Astrocyte (in vitro differentiated cells and primary cell): ENCODE measurements around the gene SIN3B. TPM values are rescaled to one million over a fixed set of nuclear protein-coding genes. Genes with fewer than 3 reads are reported as not detected.

Experiments used
- DNase-seq: peaks from one replicate; pipeline ENCODE4 v3.0.0-alpha.2; 2010; ENCODE audit warnings: low read depth
- FAIRE-seq: peaks from 2 replicates; lab custom pipeline; 2011; peaks lifted over from hg19 to GRCh38; lab: Jason Lieb, UNC
- H2AFZ ChIP-seq: 2 replicates; pipeline ENCODE4 v1.6.0; 2012; ENCODE audit warnings: low read depth, low read length, inconsistent platforms
- H3K27ac ChIP-seq: 2 replicates; pipeline ENCODE4 v1.5.1; 2011; ENCODE audit warnings: low read depth, low read length, inconsistent platforms
- H3K27me3 ChIP-seq: 2 replicates; pipeline ENCODE4 v1.6.0; 2011; ENCODE audit warnings: low read length, inconsistent platforms; ENCODE audit not compliant: insufficient read depth
- H3K36me3 ChIP-seq: 2 replicates; pipeline ENCODE4 v1.5.1; 2011; ENCODE audit warnings: low read length, inconsistent platforms; ENCODE audit not compliant: insufficient read depth
- H3K4me1 ChIP-seq: 2 replicates; pipeline ENCODE4 v1.5.1; 2011; ENCODE audit warnings: low read length, inconsistent platforms; ENCODE audit not compliant: insufficient read depth
- H3K4me2 ChIP-seq: 2 replicates; pipeline ENCODE4 v1.6.0; 2012; ENCODE audit warnings: low read length, inconsistent platforms
- H3K4me3 ChIP-seq: 2 replicates; pipeline ENCODE4 v1.5.1; 2011; ENCODE audit warnings: low read depth, mild to moderate bottlenecking, low read length, inconsistent platforms; ENCODE audit not compliant: insufficient read depth
- H3K79me2 ChIP-seq: 2 replicates; pipeline ENCODE4 v1.6.0; 2012; ENCODE audit warnings: mild to moderate bottlenecking, low read length, inconsistent platforms; ENCODE audit not compliant: insufficient read depth
- H3K9ac ChIP-seq: 2 replicates; pipeline ENCODE4 v1.6.0; 2012; ENCODE audit warnings: mild to moderate bottlenecking, low read length, inconsistent platforms
- H3K9me3 ChIP-seq: 2 replicates; pipeline ENCODE4 v1.5.1; 2012; ENCODE audit warnings: low read depth, mild to moderate bottlenecking, low read length, inconsistent platforms; ENCODE audit not compliant: insufficient read depth
- H4K20me1 ChIP-seq: 2 replicates; pipeline ENCODE4 v1.6.0; 2012; ENCODE audit warnings: low read length, inconsistent platforms; ENCODE audit not compliant: insufficient read depth
- H3K27ac Mint-ChIP-seq: one replicate; pipeline ENCODE4 v1.8.0; 2021; ENCODE audit warnings: mild to moderate bottlenecking, mixed read lengths; ENCODE audit not compliant: unreplicated experiment
- H3K27me3 Mint-ChIP-seq: one replicate; pipeline ENCODE4 v1.8.0; 2021; ENCODE audit warnings: low read depth, mixed read lengths; ENCODE audit not compliant: unreplicated experiment
- H3K36me3 Mint-ChIP-seq: one replicate; pipeline ENCODE4 v1.8.0; 2021; ENCODE audit warnings: low read depth, mixed read lengths; ENCODE audit not compliant: unreplicated experiment
- H3K4me1 Mint-ChIP-seq: one replicate; pipeline ENCODE4 v1.8.0; 2021; ENCODE audit warnings: low read depth, mixed read lengths; ENCODE audit not compliant: unreplicated experiment
- H3K4me3 Mint-ChIP-seq: one replicate; pipeline ENCODE4 v1.8.0; 2021; ENCODE audit warnings: mild to moderate bottlenecking, moderate library complexity, mixed read lengths; ENCODE audit not compliant: unreplicated experiment
- H3K9me3 Mint-ChIP-seq: one replicate; pipeline ENCODE4 v1.8.0; 2021; ENCODE audit warnings: mild to moderate bottlenecking, mixed read lengths; ENCODE audit not compliant: unreplicated experiment
- CTCF ChIP-seq: IDR thresholded peaks from 2 replicates; pipeline ENCODE4 v1.5.1; 2011; ENCODE audit warnings: low read depth, mild to moderate bottlenecking, inconsistent platforms, low read length, moderate library complexity; ENCODE audit not compliant: insufficient read depth
- EZH2 ChIP-seq: IDR thresholded peaks from 2 replicates; pipeline ENCODE4 v1.6.1; 2012; ENCODE audit warnings: mild to moderate bottlenecking, low read length, inconsistent platforms; ENCODE audit not compliant: insufficient read depth
- total RNA-seq: library from RNA; stranded (reverse); gene quantifications from 2 replicates; pipeline ENCODE4 v1.2.1, GENCODE V29; 2021

SIN3B gene
- total RNA-seq, 1 donor from 2014 or later: 86.1 TPM

DNA sequence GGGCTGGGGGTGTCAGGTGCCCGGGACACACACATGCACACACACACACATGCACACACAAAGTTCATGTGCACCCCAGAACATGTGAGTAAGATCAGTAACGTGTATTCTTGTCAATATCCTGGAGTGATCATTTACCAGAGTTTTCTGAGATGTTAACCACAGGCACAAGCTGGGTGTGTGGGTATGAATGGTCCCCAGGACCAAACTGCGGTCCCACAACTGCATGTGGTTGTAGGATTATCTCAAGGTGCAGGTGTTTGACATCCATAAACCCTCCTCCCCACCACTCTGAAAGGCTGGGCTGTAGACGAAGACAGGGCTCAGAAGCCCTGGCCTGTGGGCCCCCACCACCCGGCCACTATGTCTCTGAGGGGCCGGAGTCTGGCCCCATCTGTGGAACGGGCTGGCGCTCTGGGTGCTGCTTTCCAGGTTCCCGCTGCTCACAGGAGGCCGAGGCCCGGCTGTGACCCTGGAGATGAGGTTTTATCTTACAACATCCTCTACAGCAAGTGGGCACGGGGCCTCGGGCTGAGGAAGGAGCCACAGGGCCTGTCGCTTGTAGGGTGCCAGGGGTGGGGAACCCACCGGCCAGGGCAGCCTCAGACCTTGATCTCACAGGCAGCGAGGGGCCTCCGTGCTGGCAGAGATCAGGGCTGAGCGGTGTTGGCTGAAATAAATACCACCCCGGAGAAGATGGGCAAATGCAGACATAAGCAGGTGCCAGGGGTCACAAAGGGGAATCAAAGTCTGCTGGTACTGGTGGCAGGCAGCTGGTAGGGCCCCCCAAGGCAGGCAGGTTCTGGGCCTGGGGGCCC, 63.9 kb downstream of the SIN3B start:
- no peak overlapping the region for H3K4me2 ChIP-seq
- H3K9me3 ChIP-seq: no peaks in the 10 kb centered on the region
- Mint-ChIP-seq H3K27ac (no peak overlapping the region), H3K9me3 (no peaks in the 10 kb centered on the region), H3K27me3 (peaks cover 30% of the 10 kb centered on the region), H3K4me3 (no peak overlapping the region), H3K4me1 (no peaks in the 10 kb centered on the region), H3K36me3 (no peaks in the 10 kb centered on the region)
- H3K27me3 ChIP-seq: peaks cover 5% of the 10 kb centered on the region
- DNase-seq (no peak), FAIRE-seq (no peak)
- no peak overlapping the region for H3K4me3 ChIP-seq
- H3K79me2 ChIP-seq: no peaks in the 10 kb centered on the region
- H3K9ac ChIP-seq: no peak overlapping the region
- no peaks in the 10 kb centered on the region for H3K36me3 ChIP-seq
- no peak for TF ChIP-seq CTCF
- TF ChIP-seq EZH2: no peak
- no peak overlapping the region for H3K27ac ChIP-seq
- no peak overlapping the region for H2AFZ ChIP-seq
- no peaks in the 10 kb centered on the region for H4K20me1 ChIP-seq
- H3K4me1 ChIP-seq: peaks cover 2% of the 10 kb centered on the region

DNA sequence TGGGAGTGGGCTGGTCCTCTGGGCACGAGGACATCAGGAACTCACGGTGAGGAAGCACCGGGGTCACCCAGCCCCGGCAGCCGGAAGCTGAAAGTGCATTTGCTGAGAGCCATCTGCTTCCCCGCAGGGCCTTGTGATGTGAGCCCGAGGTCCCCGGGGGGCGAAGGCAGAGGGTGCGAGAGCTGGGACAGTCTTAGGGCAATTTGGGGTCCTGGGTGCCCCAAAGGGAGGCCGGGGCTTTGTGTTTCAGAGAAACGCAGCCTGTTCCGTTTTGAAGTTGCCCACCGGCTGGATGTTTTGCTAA, 64.4 kb downstream of the SIN3B start:
- Histone ChIP-seq H3K79me2 (no peaks in the 10 kb centered on the region), H4K20me1 (no peaks in the 10 kb centered on the region), H3K4me3 (no peak overlapping the region), H3K9ac (no peak overlapping the region), H2AFZ (no peak overlapping the region), H3K4me2 (no peak overlapping the region), H3K27me3 (peaks cover 5% of the 10 kb centered on the region), H3K27ac (no peak overlapping the region), H3K36me3 (no peaks in the 10 kb centered on the region), H3K9me3 (no peaks in the 10 kb centered on the region), H3K4me1 (peaks cover 2% of the 10 kb centered on the region)
- Mint-ChIP-seq H3K9me3 (no peaks in the 10 kb centered on the region), H3K4me1 (no peaks in the 10 kb centered on the region), H3K27ac (no peak overlapping the region), H3K27me3 (peaks cover 30% of the 10 kb centered on the region), H3K4me3 (no peak overlapping the region), H3K36me3 (no peaks in the 10 kb centered on the region)
- FAIRE-seq: no peak
- no peak for DNase-seq
- TF ChIP-seq CTCF: no peak

DNA sequence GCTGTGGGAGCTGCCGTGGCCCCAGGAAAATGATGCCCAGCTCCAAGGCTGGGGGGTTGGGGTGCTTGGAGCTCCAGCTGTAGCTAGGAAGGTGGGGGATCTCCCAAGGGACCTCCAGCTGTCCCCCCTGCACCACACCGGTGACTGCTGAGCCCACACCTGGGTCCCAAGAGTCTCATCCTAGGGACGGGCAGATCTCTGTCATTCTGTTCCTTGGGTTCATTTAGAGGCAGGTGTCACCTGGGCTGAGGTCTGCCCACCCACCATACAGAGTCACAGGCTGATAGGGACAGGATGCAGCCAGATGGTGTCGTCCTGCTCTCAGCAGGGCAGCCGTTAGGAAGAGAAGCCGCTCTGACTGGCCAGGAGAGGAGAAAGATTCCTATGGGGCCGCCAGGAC, 64.9 kb downstream of the SIN3B start:
- TF ChIP-seq EZH2: no peak
- TF ChIP-seq CTCF: no peak
- Mint-ChIP-seq H3K27me3 (peaks cover 30% of the 10 kb centered on the region), H3K36me3 (no peaks in the 10 kb centered on the region), H3K4me3 (no peak overlapping the region), H3K27ac (no peak overlapping the region), H3K4me1 (no peaks in the 10 kb centered on the region), H3K9me3 (no peaks in the 10 kb centered on the region)
- FAIRE-seq: no peak
- Histone ChIP-seq H3K4me2 (no peak overlapping the region), H3K9me3 (no peaks in the 10 kb centered on the region), H3K27me3 (peaks cover 5% of the 10 kb centered on the region), H3K79me2 (no peaks in the 10 kb centered on the region), H3K9ac (no peak overlapping the region), H3K36me3 (no peaks in the 10 kb centered on the region), H4K20me1 (no peaks in the 10 kb centered on the region), H3K27ac (no peak overlapping the region), H2AFZ (no peak overlapping the region), H3K4me3 (no peak overlapping the region), H3K4me1 (peaks cover 2% of the 10 kb centered on the region)
- no peak for DNase-seq
